Heart left ventricle (tissue), 16 donors: ENCODE measurements around the gene FOXA2. TPM values are rescaled to one million over a fixed set of nuclear protein-coding genes. Genes with fewer than 3 reads are reported as not detected.
"Not testable (repeated sequence)": the region's sequence is repeated elsewhere in the genome, so short reads cannot be mapped to it uniquely, and the experiment has no call there.

Source experiments
- ATAC-seq, 4 donors: fragments of 200-7000 bp; cut with Tn5 transposase; one replicate each; pipeline ENCODE4 v1.9.1; 2020 to 2022; ENCODE audit warnings: moderate library complexity in 4 of 4, mild to moderate bottlenecking in 3 of 4, moderate number of reproducible peaks in 1 of 4
- DNase-seq, 5 donors: peaks; one replicate each; pipeline ENCODE4 v3.0.0-alpha.2; 2020
- H3K27ac ChIP-seq, 12 donors: fragments of 200-600 bp; sonication (generic) in 4 of 12; one replicate each; pipeline versions ENCODE4 v1.5.0 to v1.8.0; 2016 to 2022; ENCODE audit warnings: mild to moderate bottlenecking in 2 of 12
- H3K27me3 ChIP-seq, 9 donors: fragments of 200-600 bp; sonication (generic) in 2 of 9; one replicate each; pipeline versions ENCODE4 v1.5.1 to v1.8.0; 2016 to 2022; ENCODE audit warnings: mild to moderate bottlenecking in 3 of 9
- H3K36me3 ChIP-seq, 9 donors: fragments of 200-600 bp; sonication (generic) in 2 of 9; one replicate each; pipeline versions ENCODE4 v1.5.0 to v1.8.0; 2018 to 2022; ENCODE audit warnings: mild to moderate bottlenecking in 2 of 9
- H3K4me1 ChIP-seq, 12 donors: fragments of 200-600 bp; sonication (generic) in 4 of 12; one replicate each; pipeline versions ENCODE4 v1.5.0 to v1.8.0; 2016 to 2022; ENCODE audit warnings: mild to moderate bottlenecking in 3 of 12
- H3K4me3 ChIP-seq, 12 donors: fragments of 200-600 bp; sonication (generic) in 4 of 12; one replicate each; pipeline versions ENCODE4 v1.5.0 to v1.8.0; 2017 to 2022; ENCODE audit warnings: mild to moderate bottlenecking in 9 of 12, moderate library complexity in 4 of 12
- H3K9me3 ChIP-seq, 12 donors: fragments of 200-600 bp; sonication (generic) in 4 of 12; one replicate each; pipeline versions ENCODE4 v1.5.0 to v1.8.0; 2016 to 2022; ENCODE audit warnings: mild to moderate bottlenecking in 1 of 12
- POLR2A ChIP-seq, 2 donors: fragments of 450-650 bp; IDR thresholded peaks; one replicate each; pipeline ENCODE4 v1.6.1; 2017; ENCODE audit warnings: antibody characterized with exemption in 2 of 2, mild to moderate bottlenecking in 2 of 2, moderate library complexity in 2 of 2
- WGBS, 4 donors: extraction: QIAGEN DNeasy Blood & Tissue Kit in 2 of 4; methylation state at CpG; one replicate each; pipeline versions ENCODE4 v1.1.5 to v1.1.7; 2013 to 2018; 5-methylcytosine and 5-hydroxymethylcytosine counted together
- intact Hi-C, 10 donors: fragments of 100-400 bp; cut with DNase I; formaldehyde crosslinking; loops; one replicate each; pipeline versions ENCODE4 v1.11.1 to v1.14.2; 2022
- polyA plus RNA-seq, 2 donors: library from polyadenylated mRNA; stranded (reverse); fragments of 200-250 nt; gene quantifications; one replicate each; pipeline ENCODE4 v1.2.3, GENCODE V29; 2013
- total RNA-seq, 9 donors: library from RNA; depleted of rRNA in 2 of 9; stranded (reverse); fragments of >200 nt in 2 of 9; fragmentation: NEBNext Ultra II Directional in 3 of 9; extraction: Animal tissue kit (Norgen Biotek cat#: 25700) in 3 of 9; gene quantifications; one replicate each; pipeline versions ENCODE4 v1.1.0 to v1.2.4, GENCODE V29; 2016 to 2023
- TF ChIP-seq, protein P1 (sequence below), 12 donors: fragments of 200-600 bp; sonication (generic) in 4 of 12; IDR thresholded peaks; one replicate each; pipeline versions ENCODE4 v1.5.0 to v1.8.0; 2018 to 2022; ENCODE audit warnings: antibody characterized with exemption in 12 of 12, mild to moderate bottlenecking in 5 of 12
- donor health status: ischemic (EF 13 %, LVEDD 7.1; RV severe dilation, severe dysfunction).
- donor health status: healthy with polysubstance abuse.
- donor health status: DM: no; HTN: yes; CAD: no.
- donor health status: DM: no; HTN: no; CAD: no.
- donor health status: ischemic (EF 25% LVEDD 6.9; RV normal size, moderate dysfunction).
- donor health status: ischemic (EF 25% LVEDD 5.7; RV mildly dilated, moderate dysfunction).
- donor health status: healthy.
- donor health status: DM: yes; HTN: yes; CAD: no.
- donor health status: ischemic (EF 35%, LVEDD 5.7; RV mildly dilated, moderate dysfunction).
- donor health status: nonischemic (EF 11% LVEDD 7.7; RV severe dilation, severe dysfunction).
- donor health status: DM: yes; HTN: yes; CAD: no.
- donor health status: PGD.
- donor health status: ischemic (EF 29% LVEDD 5.4; RV normal size, mild dysfunction).
- donor health status: nonischemic (EF 23%, LVEDD 6.1; RV moderate dilation, normal function).

The FOXA2 gene
- total and polyA plus RNA-seq, 11 donors: not detected

DNA sequence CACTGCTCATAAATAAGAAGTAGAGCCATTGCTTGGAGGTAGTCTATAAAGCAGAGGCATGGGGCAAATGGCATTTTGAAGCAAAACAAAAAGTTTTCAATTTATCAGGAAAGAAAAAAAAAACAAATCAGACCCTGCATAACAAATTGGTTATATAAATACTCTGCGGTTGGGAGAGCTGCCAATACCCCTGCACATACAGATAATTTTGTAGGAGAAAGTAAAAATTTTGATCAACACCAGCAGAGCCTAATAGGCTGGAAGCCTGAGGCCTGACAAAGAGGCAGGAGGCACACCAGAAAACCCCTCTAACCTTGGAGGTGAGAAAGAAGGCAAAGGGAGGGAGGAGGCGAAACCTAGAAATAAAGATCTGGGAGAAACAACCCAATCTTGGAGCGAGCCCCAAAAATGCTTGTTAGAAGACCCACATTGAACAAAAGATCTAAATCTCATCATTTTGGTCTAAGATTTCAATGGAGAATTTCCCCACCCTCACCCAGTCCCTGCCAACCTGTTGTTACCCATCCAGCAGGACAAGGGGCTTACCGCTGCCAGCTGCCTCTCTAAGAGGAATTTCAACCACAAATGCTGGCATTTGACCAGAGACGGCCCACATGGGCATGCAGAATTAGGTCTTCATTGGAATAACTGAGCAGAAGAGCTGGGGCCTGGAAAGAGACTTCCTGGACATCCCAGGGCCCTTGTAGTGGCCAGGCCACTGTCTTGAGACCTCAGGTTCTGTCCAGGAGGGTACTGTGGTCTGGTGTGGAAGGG lies 28.4 kb downstream of the FOXA2 start:
- 63 to 72% (median 66%) methylated on average over 5 of the region's 5 CpGs for WGBS, 4 donors
- Histone ChIP-seq H3K4me1 (no peaks in the 10 kb centered on the region), H3K9me3 (peaks cover 0 to 6% (median 0%) of the 10 kb centered on the region in 12 donors), H3K27ac (no peak overlapping the region), H3K4me3 (no peak overlapping the region), H3K36me3 (no peaks in the 10 kb centered on the region), H3K27me3 (peaks cover 16 to 86% (median 36%) of the 10 kb centered on the region in 9 donors)
- ATAC-seq: no peak
- TF ChIP-seq, protein P1, sequence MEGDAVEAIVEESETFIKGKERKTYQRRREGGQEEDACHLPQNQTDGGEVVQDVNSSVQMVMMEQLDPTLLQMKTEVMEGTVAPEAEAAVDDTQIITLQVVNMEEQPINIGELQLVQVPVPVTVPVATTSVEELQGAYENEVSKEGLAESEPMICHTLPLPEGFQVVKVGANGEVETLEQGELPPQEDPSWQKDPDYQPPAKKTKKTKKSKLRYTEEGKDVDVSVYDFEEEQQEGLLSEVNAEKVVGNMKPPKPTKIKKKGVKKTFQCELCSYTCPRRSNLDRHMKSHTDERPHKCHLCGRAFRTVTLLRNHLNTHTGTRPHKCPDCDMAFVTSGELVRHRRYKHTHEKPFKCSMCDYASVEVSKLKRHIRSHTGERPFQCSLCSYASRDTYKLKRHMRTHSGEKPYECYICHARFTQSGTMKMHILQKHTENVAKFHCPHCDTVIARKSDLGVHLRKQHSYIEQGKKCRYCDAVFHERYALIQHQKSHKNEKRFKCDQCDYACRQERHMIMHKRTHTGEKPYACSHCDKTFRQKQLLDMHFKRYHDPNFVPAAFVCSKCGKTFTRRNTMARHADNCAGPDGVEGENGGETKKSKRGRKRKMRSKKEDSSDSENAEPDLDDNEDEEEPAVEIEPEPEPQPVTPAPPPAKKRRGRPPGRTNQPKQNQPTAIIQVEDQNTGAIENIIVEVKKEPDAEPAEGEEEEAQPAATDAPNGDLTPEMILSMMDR (IDR thresholded peaks at IDR 0.05): no peak
- TF ChIP-seq POLR2A (IDR thresholded peaks at IDR 0.05): no peak
- no peak for DNase-seq
- intact Hi-C loops: no loop called here

DNA sequence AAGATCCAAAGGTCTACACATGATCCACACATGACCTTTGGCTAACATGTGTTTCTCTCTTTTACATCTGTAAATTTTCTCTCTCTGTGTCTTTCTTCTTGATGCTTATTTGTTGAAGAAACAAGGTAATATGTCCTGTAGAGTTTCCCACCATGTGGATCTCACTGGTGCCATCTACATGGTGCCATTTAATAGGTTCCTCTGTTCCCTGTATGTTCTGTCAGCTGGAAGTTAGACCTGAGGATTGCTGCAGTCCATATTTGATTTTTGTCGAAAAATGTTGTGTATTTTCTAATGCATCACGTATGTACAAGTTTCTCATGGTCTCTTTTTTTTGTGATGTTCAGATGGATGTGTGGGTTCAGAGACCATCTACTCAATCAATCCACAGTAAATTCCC lies 30.0 kb downstream of the FOXA2 start:
- ATAC-seq: no peak
- Histone ChIP-seq H3K4me3 (no peak overlapping the region), H3K27me3 (peaks cover under 1 to 83% (median 20%) of the 10 kb centered on the region in 9 donors), H3K27ac (no peak overlapping the region), H3K4me1 (no peaks in the 10 kb centered on the region), H3K36me3 (no peaks in the 10 kb centered on the region), H3K9me3 (peaks cover 0 to 6% (median 0%) of the 10 kb centered on the region in 12 donors)
- intact Hi-C loops: no loop called here
- TF ChIP-seq, protein P1 (IDR thresholded peaks at IDR 0.05): no peak
- no peak for TF ChIP-seq POLR2A (IDR thresholded peaks at IDR 0.05)
- no peak for DNase-seq
- 80 to 86% (median 81%) methylated on average over 2 of the region's 2 CpGs for WGBS, 4 donors

DNA sequence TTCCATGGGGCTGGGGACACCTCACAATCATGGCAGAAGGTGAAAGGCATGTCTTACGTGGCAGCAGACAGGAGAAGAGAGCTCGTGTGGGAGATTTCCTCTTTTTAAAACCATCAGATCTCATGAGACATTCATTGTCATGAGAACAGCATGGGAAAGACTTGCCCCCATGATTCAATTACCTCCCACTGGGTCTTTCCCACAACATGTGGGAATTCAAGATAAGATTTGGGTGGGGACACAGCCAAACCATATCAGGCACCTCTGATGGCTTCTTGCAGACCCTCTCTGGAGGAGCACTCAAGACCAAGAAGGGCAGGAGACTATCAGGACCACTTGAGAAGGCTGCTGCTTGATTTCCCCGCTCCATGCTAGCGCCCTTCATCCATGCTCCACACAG lies 33.9 kb downstream of the FOXA2 start:
- H3K4me3 ChIP-seq, DNase-seq, H3K27ac ChIP-seq, ATAC-seq, intact Hi-C loops, H3K4me1 ChIP-seq, H3K36me3 ChIP-seq, H3K9me3 ChIP-seq: not testable (repeated sequence)
- WGBS, 4 donors: 58 to 70% (median 66%) methylated on average over 4 of the region's 4 CpGs
- peaks cover 0 to 60% (median 6%) of the 10 kb centered on the region in 9 donors for H3K27me3 ChIP-seq

DNA sequence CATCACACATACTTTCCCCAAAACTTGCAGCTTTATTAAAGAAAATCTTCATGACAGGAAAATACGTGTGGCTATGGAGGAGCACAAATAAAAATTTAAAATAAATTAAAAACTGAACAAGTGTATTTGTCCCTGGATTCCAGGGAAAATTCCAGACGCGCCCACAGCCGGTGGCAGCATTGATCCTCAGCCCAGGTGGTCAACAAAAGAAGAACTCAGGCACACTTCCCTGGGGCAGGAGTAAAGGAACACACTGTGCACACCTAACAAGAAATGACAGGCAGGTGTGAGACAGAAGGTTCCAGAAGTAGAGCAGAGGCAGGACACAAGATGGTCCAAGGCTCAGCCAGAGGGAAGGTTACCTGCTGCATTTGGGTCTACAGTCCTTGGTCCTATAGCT lies 36.3 kb downstream of the FOXA2 start:
- TF ChIP-seq POLR2A (IDR thresholded peaks at IDR 0.05): no peak
- TF ChIP-seq, protein P1 (IDR thresholded peaks at IDR 0.05): no peak
- H3K36me3 ChIP-seq: no peaks in the 10 kb centered on the region
- intact Hi-C loops: no loop called here
- DNase-seq (no peak), ATAC-seq (no peak)
- no peaks in the 10 kb centered on the region for H3K9me3 ChIP-seq
- no peak overlapping the region for H3K4me3 ChIP-seq
- WGBS, 4 donors: 62 to 79% (median 63%) methylated on average over 4 of the region's 4 CpGs
- no peak overlapping the region for H3K27ac ChIP-seq
- peaks cover 0 to 59% (median 6%) of the 10 kb centered on the region in 9 donors for H3K27me3 ChIP-seq
- no peaks in the 10 kb centered on the region for H3K4me1 ChIP-seq
